GM18519 (cell line): ENCODE results near the gene HECA.
"Not testable (repeated sequence)": the region's sequence is repeated elsewhere in the genome, so short reads cannot be mapped to it uniquely, and the experiment has no call there.

ENCODE experiments used
- ATAC-seq: cut with Tn5 transposase; IDR thresholded peaks from one replicate; pipeline ENCODE4 v1.9.1; 2021; ENCODE audit warnings: mild to moderate bottlenecking, moderate library complexity; ENCODE audit not compliant: unreplicated experiment, low FRiP score

The HECA gene

GRCh38 chr6:139157086-139157485 is 22.2 kb downstream of the HECA start:
- not testable (repeated sequence) for ATAC-seq

GRCh38 chr6:139159016-139159415 is 24.1 kb downstream of the HECA start:
- no peak for ATAC-seq

- no peak for ATAC-seq
Measured at GRCh38 chr6:139161169-139161568, 26.3 kb downstream of the HECA start.

DNA sequence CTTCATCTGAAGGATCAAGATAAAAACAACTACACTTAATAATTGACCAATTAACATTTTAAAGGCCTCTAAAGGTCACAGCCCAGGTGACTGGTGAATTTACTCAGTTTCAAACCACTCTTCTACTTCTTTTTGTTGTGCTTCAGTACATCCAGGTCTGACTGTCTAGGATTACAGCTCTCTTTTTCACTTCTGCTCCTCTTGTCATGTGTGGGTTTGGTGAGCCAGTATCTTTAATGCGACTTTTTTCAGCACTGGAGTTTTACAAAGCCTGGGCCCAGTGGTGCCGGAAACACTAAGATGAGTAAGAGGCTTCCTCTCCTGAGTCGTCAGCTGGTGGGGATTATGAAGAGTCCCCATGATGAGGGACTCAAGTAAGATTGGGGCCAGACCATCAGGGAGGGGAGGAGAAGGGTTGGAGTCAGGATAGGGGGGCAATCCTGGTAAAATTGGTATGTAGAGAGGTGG is 27.0 kb downstream of the HECA start:
- ATAC-seq: peak; percentile 99

- ATAC-seq: no peak
Measured at GRCh38 chr6:139164001-139164400, 29.1 kb downstream of the HECA start.

DNA sequence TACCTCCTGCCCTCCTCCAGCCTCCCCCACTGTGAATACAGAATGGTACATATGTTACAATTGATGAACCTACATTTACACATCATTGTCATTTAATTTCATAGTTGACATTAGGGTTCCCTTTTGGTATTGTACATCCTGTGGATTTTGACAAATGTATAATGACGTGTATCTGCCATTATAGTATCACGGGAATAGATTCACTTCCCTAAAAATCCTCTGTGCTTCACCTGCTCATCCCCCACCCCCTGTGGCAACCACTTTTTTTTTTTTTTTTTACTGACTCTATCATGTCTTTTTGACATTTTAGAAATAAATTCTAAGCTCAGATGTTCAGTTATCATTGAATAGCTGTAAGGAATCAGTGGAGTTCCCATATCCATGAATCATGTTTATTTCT is 30.4 kb downstream of the HECA start:
- ATAC-seq: no peak

DNA sequence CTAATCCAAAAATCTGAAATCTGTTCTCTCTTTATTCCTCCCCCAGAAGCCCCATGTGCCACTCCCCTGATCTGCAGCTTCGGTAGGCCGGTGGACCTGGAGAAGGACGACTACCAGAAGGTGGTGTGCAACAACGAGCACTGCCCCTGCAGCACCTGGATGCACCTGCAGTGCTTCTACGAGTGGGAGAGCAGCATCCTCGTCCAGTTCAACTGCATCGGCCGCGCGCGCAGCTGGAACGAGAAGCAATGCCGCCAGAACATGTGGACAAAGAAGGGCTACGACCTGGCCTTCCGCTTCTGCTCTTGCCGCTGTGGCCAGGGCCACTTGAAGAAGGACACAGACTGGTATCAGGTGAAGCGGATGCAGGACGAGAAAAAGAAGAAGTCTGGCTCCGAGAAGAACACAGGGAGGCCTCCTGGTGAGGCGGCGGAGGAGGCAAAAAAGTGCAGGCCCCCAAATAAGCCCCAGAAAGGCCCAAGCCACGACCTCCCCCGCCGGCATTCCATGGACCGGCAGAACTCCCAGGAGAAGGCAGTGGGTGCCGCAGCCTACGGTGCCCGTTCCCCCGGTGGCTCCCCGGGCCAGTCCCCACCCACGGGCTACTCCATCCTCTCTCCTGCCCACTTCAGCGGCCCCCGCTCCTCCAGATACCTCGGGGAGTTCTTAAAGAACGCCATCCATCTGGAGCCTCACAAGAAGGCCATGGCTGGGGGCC is 31.5 kb downstream of the HECA start:
- no peak for ATAC-seq

DNA sequence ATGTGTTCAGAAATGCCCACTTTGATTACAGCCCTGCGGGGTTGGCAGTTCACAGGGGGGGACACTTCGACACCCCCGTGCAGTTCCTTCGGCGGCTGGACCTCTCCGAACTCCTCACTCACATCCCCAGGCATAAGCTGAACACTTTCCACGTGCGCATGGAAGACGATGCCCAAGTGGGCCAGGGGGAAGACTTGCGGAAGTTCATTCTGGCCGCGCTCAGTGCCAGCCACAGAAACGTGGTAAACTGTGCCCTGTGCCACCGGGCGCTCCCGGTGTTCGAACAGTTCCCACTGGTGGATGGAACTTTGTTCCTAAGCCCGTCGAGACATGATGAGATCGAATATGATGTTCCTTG is 32.1 kb downstream of the HECA start:
- no peak for ATAC-seq

DNA sequence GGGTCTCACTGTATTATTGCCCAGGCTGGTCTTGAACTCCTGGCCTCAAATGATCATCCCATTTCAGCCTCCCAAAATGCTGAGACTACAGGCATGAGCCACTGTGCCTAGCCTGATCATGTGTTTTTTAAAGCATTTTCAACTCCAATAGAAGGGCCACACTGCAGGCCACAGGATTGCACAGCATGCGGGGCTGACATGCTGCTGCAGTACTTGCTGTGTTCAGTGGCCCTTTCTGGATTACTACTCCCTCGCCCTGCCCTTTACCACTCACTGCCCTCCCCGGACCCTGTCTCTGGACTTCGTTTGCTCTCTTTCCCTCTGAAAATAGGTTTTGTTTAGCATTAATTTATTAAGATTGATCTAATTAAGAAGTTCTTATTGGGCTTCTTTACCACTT is 37.3 kb downstream of the HECA start:
- ATAC-seq: no peak

DNA sequence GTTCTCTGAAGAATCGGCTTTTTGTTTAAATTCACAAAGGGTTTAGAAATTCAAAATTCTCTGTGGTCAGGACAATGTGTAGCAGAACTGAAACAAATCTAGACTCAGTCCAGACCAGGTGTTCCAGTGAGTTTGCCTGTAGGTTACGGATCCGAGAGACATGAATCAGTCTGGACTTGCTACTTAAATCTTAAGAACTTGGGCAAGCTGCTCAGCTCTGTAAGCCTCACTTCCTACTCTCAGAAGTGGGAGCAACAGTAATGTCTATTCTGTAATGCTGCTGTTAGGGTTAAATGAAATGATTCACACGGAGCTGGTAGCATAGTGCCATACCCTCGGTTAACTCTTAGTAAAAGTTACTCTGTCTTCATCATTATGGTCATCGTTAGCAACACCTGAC is 37.7 kb downstream of the HECA start:
- no peak for ATAC-seq

DNA sequence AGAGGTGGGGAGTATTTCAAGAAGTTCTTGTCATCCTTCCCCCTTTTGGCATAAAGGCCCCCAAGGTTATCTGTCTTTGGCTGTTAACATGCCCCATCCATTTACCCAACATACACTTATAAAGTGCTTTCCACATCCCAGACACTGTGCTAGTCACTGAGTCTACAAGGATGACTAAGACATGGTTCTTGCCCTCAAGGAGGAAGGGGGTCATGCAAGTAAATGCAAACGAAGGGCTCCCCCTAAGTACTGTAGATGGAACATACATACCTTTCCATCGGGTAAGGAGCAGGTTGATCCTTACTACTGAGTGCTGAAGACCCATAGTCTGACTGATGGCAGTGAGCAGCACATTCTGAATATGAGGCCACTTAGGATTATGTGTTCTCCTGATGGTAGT is 38.3 kb downstream of the HECA start:
- ATAC-seq: no peak

- ATAC-seq: no peak
Measured at GRCh38 chr6:139173822-139174221, 38.9 kb downstream of the HECA start.

- no peak for ATAC-seq
Measured at GRCh38 chr6:139174961-139175360, 40.1 kb downstream of the HECA start.

GRCh38 chr6:139175389-139175948 is 40.6 kb downstream of the HECA start:
- ATAC-seq: peak; percentile 51

- no peak for ATAC-seq
Measured at GRCh38 chr6:139181236-139181635, 46.4 kb downstream of the HECA start.

- ATAC-seq: no peak
Measured at GRCh38 chr6:139184047-139184446, 49.2 kb downstream of the HECA start.

GRCh38 chr6:139184459-139184858 is 49.6 kb downstream of the HECA start:
- ATAC-seq: no peak

DNA sequence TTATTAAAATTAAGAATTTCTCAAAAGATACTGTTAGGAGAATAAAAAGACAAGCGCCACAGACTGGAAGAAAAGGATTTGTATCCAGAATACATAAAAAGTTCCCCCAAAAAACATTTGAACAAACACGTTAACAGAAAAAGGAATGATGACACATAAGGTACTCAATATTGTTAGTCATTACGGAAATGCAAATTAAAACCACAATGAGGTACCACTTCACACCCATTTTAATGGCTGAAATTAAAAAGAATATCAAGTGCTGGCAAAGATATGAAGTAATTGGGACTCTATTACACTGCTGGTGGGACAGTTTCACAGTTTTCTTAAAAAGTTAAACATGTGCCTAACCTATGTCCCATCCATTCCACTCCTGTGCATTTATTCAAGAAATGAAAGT is 51.4 kb downstream of the HECA start:
- no peak for ATAC-seq

- ATAC-seq: no peak
Measured at GRCh38 chr6:139186692-139187091, 51.8 kb downstream of the HECA start.

DNA sequence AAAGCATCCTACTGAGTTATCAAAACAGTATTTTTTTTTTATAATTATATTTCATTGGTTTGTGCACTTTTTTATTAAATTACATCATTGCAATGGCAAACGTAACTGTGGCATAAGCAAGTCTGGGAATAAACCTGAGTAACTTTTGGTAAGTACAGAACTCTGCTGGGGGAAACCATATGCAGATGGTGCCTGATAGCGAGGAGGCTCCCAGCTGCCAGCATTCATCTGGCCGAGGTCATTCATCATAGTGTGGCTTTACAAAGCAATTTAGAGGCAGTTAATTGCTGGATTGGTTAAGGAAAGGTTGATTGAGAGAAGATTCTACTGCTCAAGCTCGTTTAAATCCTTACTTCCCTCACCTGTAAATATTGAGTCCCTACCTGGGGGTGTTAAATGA is 52.6 kb downstream of the HECA start:
- ATAC-seq: no peak

DNA sequence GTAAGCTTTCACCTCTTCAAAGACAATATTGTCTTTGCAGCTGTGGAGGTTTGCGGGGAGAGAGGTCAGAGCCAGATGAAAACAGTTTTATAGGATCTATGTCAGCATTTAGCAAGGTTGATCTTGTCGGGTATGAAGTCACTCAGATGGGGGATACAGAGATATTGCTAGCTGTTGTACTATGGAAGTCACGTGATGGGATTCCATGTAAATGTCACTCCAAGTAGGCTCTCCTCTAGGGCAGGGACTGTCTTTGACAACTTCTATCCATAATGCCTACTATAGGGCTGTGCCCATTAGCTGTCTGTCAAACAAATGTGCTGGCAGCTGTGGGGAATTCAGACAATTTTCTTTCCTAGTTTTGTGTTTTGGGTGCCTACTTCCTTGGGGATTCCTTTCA is 54.8 kb downstream of the HECA start:
- ATAC-seq: no peak

- no peak for ATAC-seq
Measured at GRCh38 chr6:139194740-139195139, 59.9 kb downstream of the HECA start.
